Left lung (tissue), 10 donors: ENCODE measurements around the gene NUMBL. TPM values are rescaled to one million over a fixed set of nuclear protein-coding genes. Genes with fewer than 3 reads are reported as not detected.

Experiments used
- ATAC-seq: fragments of 200-7000 bp; cut with Tn5 transposase; one replicate; pipeline ENCODE4 v1.9.1; 2020; ENCODE audit warnings: moderate library complexity
- DNase-seq, 4 donors: peaks; one replicate each; pipeline ENCODE4 v3.0.0-alpha.2; 2013 to 2020
- H3K27ac ChIP-seq, 2 donors: fragments of 200-600 bp; sonication (generic) in 1 of 2; one replicate each; pipeline versions ENCODE4 v1.5.0 to v1.8.0; 2020 to 2021
- H3K27me3 ChIP-seq, 2 donors: fragments of 200-600 bp; sonication (generic) in 1 of 2; one replicate each; pipeline versions ENCODE4 v1.5.0 to v1.8.0; 2020 to 2021
- H3K36me3 ChIP-seq, 2 donors: fragments of 200-600 bp; sonication (generic) in 1 of 2; one replicate each; pipeline versions ENCODE4 v1.5.0 to v1.8.0; 2020 to 2021
- H3K4me1 ChIP-seq, 2 donors: fragments of 200-600 bp; one replicate each; pipeline ENCODE4 v1.8.0; 2021
- H3K4me3 ChIP-seq, 2 donors: fragments of 200-600 bp; sonication (generic) in 1 of 2; one replicate each; pipeline versions ENCODE4 v1.5.0 to v1.8.0; 2020 to 2021; ENCODE audit warnings: mild to moderate bottlenecking in 1 of 2
- H3K9me3 ChIP-seq, 2 donors: fragments of 200-600 bp; sonication (generic) in 1 of 2; one replicate each; pipeline versions ENCODE4 v1.5.0 to v1.8.0; 2020 to 2021
- CTCF ChIP-seq, 2 donors: fragments of 200-600 bp; sonication (generic) in 1 of 2; IDR thresholded peaks; one replicate each; pipeline versions ENCODE4 v1.5.0 to v1.8.0; 2021; ENCODE audit warnings: antibody characterized with exemption in 2 of 2
- intact Hi-C, 2 donors: fragments of 100-400 bp; cut with DNase I; formaldehyde crosslinking; loops; one replicate each; pipeline versions ENCODE4 v1.11.2 to v1.14.2; 2022
- polyA plus RNA-seq, 6 donors: library from polyadenylated mRNA; unstranded; fragments of 120-200 nt; gene quantifications; one replicate each; pipeline ENCODE4 v1.2.1, GENCODE V29; 2013; ENCODE audit not compliant: insufficient read length in 6 of 6
- total RNA-seq, 2 donors: library from RNA; stranded (reverse); fragmentation: NEBNext Ultra II Directional; extraction: Animal tissue kit (Norgen Biotek cat#: 25700); gene quantifications; one replicate each; pipeline ENCODE4 v1.2.1, GENCODE V29; 2021
- donor health status: DM: no; HTN: yes; CAD: no.
- donor health status: DM: no; HTN: no; CAD: no.

NUMBL gene
- total and polyA plus RNA-seq, 8 donors = 12.8 to 30.2 (median 16.3) TPM

GRCh38 chr19:40682431-40682964 is 8.0 kb downstream of the NUMBL start:
- Histone ChIP-seq H3K27me3 (no peaks in the 10 kb centered on the region), H3K27ac (no peak overlapping the region), H3K36me3 (peaks cover 4 to 58% of the 10 kb centered on the region in 2 donors), H3K4me1 (peaks cover 0 to 3% of the 10 kb centered on the region in 2 donors), H3K9me3 (no peaks in the 10 kb centered on the region), H3K4me3 (no peak overlapping the region)
- DNase-seq (peak in 1 of 4 donors; percentile 60), ATAC-seq (no peak)
- TF ChIP-seq CTCF (IDR thresholded peaks at IDR 0.05) = no peak
- intact Hi-C loops = no loop called here

GRCh38 chr19:40681039-40681438 is 9.4 kb downstream of the NUMBL start:
- TF ChIP-seq CTCF (IDR thresholded peaks at IDR 0.05) = no peak
- Histone ChIP-seq H3K9me3 (no peaks in the 10 kb centered on the region), H3K27ac (no peak overlapping the region), H3K4me3 (no peak overlapping the region), H3K27me3 (no peaks in the 10 kb centered on the region), H3K4me1 (no peaks in the 10 kb centered on the region), H3K36me3 (peaks cover 4 to 73% of the 10 kb centered on the region in 2 donors)
- no peak for ATAC-seq
- intact Hi-C loops = no loop called here
- DNase-seq = peak in 1 of 4 donors; percentile 38

GRCh38 chr19:40677156-40677555 is 13.3 kb downstream of the NUMBL start:
- no peaks in the 10 kb centered on the region for H3K4me1 ChIP-seq
- H3K27me3 ChIP-seq = no peaks in the 10 kb centered on the region
- H3K36me3 ChIP-seq = peaks cover 4 to 83% of the 10 kb centered on the region in 2 donors
- no peak overlapping the region for H3K27ac ChIP-seq
- H3K9me3 ChIP-seq = no peaks in the 10 kb centered on the region
- TF ChIP-seq CTCF (IDR thresholded peaks at IDR 0.05) = no peak
- no peak overlapping the region for H3K4me3 ChIP-seq
- intact Hi-C loops = no loop called here
- DNase-seq = peak in 1 of 4 donors; percentile 71
- no peak for ATAC-seq

- intact Hi-C loops = no loop called here
- peak in 1 of 4 donors; percentile 58 for DNase-seq
- peak; percentile 90 for ATAC-seq
- Histone ChIP-seq H3K4me1 (no peaks in the 10 kb centered on the region), H3K27ac (no peak overlapping the region), H3K27me3 (no peaks in the 10 kb centered on the region), H3K4me3 (no peak overlapping the region), H3K36me3 (peaks cover 0 to 84% of the 10 kb centered on the region in 2 donors), H3K9me3 (peaks cover 0 to 5% of the 10 kb centered on the region in 2 donors)
- no peak for TF ChIP-seq CTCF (IDR thresholded peaks at IDR 0.05)
Measured at GRCh38 chr19:40674291-40674690, 16.2 kb downstream of the NUMBL start.

- peaks cover 0 to 5% of the 10 kb centered on the region in 2 donors for H3K9me3 ChIP-seq
- intact Hi-C loops = no loop called here
- H3K36me3 ChIP-seq = peaks cover 0 to 85% of the 10 kb centered on the region in 2 donors
- no peak for ATAC-seq
- H3K4me1 ChIP-seq = no peaks in the 10 kb centered on the region
- H3K27ac ChIP-seq = no peak overlapping the region
- DNase-seq = no peak
- H3K4me3 ChIP-seq = no peak overlapping the region
- no peak for TF ChIP-seq CTCF (IDR thresholded peaks at IDR 0.05)
- H3K27me3 ChIP-seq = no peaks in the 10 kb centered on the region
Measured at GRCh38 chr19:40673397-40673796, 17.1 kb downstream of the NUMBL start.
